COR-L47 (cell line): ENCODE results near the gene CLDN11.

Source experiments
- DNase-seq: peaks from one replicate; lab custom pipeline; 2025; lab: John Stamatoyannopoulos, UW

Gene CLDN11

DNA sequence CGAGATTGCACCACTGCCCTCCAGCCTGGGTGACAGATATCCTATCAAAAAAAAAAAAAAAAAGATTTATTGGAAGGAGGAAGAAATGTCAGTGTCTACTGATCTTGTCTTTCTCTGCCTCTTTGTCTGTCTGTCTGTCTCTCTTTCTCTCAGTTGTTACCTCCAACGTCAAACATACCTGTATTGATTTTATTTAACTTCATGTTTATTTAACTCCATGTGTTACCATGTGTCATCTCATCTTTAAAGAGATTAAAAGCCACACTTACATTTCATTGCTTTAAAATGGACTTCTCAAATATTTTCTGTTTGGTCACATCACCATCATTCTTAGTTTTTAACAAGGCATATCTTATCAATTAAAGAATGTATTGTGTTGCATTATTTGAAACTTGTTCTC lies 9.4 kb downstream of the CLDN11 start:
- no peak for DNase-seq

DNA sequence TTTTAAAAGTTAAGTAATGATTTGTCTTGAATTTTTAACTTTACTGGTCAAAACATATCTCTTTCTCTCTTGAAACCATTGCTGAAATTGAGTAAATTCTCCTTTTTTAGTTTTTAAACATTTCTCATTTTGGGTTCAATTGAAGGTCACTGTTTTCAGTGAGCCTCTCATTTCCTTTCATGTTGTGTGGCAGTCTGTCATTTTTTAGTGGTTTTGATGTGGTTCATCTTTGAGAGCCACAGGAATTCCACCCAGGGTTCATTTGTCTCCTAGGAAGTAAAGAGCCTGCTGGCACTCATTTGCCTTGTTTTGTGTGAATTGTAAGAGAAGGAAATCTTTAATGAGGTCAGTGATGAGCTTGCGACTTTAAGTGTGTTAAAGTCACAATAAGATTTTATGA lies 10.4 kb downstream of the CLDN11 start:
- no peak for DNase-seq

GRCh38 chr3:170431054-170431453 lies 12.4 kb downstream of the CLDN11 start:
- no peak for DNase-seq

DNA sequence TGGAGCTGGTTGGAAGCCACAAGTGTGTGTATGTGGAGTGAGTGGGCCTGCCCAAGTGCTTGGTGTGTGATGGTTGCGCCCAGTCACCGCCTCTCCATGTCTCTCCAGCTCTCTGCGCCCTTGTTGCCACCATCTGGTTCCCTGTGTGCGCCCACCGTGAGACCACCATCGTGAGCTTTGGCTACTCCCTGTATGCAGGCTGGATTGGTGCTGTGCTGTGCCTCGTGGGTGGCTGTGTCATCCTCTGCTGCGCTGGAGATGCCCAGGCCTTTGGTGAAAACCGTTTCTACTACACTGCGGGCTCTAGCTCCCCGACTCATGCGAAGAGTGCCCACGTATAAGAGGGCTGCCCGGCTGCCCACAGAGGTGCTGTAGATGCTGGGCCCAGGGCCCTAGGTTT lies 13.7 kb downstream of the CLDN11 start:
- no peak for DNase-seq

GRCh38 chr3:170436697-170437096 lies 18.0 kb downstream of the CLDN11 start:
- no peak for DNase-seq

GRCh38 chr3:170437176-170437575 lies 18.5 kb downstream of the CLDN11 start:
- DNase-seq: no peak

GRCh38 chr3:170437696-170438407 lies 19.2 kb downstream of the CLDN11 start:
- DNase-seq: no peak

DNA sequence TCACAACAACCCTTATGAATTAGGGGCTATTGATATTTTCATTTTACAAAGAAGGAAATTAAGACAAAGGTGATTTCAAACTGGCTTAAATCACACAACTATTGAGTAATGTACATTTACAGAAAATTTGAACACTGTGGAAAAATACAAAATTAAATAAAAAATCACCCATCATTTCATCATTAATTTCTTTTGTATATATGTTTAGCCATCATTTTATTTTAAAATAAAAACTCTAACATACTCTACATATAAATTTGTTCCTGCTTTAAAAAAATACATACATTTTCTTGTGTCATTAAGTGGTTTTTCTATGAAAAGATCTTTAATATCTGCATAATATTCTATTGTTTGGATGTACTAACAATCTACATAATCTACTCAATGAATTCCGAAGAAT lies 20.2 kb downstream of the CLDN11 start:
- no peak for DNase-seq

DNA sequence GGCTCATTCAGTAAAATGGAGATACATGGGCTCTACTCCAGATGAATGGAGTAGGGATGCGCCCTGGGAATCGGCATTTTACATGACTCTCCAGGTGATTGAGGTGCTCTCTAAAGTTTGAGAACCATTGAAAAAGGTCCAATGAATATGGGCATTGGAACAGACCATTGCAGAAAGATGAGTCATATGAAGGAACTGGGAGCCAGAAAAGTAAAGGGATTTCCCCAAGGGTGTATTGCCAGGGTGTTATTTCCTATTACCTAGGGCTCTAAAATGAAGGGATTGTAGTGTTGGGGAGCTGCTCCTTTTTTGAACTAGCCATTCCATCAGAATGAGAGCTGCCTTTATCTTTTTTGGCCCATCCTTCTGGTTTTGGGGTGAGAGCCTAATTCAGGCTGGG lies 21.7 kb downstream of the CLDN11 start:
- no peak for DNase-seq

DNA sequence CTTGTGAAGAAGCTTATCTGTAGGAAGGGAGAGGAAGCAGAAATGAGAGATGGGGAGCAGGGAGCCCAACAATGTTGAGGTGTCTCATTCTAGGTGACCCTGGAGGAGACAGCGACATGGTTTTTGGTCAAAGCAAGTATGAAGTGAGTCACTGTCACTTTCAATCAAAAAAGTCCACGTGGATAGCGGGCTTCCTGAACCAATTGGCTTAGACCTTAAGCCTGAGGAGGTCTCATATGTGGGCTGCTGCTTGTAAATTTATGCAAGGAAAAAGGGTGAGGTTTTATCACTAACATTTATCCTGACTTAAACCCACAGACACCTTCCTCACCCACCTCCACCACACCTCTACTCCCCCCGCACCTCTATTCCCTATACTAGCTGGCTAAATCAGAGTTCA lies 22.7 kb downstream of the CLDN11 start:
- DNase-seq: no peak

- no peak for DNase-seq
Observed at GRCh38 chr3:170442947-170443346, 24.3 kb downstream of the CLDN11 start.

DNA sequence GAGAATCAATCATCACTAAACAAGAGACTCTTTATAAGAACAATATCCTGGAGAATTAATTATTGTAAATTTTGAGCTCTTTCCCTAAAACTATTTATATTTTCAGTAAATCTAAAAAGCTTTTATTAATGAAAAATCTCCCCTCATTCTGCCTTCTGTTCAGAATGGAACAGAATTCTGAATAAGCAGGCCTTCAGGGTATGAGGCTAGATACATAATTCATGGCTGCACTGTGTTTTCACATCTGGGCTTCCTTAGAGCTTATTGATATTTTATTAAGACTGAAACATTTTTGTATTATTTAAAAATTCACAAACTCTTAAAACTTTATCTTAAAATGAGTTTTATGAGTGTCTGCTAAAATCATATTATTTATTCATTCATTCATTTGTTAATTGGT lies 24.8 kb downstream of the CLDN11 start:
- DNase-seq: no peak

DNA sequence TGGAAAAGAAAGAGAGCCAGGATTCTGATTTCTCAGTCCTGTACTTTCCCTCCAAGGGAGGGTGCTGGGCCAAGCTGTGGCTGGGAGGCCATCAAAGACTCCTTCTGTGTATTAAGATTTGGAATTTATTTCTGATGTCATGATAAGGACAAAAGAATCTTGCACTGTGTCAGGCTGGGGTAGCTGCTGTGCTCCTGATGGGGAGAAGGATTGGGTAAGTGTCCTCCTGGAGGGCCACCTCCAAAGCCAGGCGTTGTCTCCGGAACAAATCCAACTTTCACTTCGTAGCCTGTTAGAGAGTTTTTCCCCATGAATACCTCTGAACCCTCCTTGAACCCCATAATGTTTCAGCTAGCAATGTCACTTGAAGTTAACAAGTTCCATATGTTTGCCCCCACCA lies 29.9 kb downstream of the CLDN11 start:
- no peak for DNase-seq

DNA sequence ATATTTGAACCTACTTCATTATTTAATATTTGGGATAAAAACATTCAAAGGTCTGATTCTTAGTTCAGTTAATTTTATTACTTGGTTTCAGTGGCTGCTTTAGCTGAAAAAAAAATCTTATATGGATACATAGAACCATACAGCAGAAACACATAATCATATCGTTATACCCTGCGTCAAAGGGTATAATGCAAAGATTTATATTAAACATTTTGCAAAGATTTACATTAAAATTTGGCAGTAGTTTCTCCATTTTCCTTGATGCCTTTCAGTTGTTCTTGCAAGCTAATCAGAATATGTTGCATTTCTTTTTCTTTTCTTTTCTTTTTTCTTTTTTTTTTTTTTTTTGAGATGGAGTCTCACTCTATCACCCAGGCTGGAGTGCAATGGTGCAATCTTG lies 31.4 kb downstream of the CLDN11 start:
- DNase-seq: no peak

DNA sequence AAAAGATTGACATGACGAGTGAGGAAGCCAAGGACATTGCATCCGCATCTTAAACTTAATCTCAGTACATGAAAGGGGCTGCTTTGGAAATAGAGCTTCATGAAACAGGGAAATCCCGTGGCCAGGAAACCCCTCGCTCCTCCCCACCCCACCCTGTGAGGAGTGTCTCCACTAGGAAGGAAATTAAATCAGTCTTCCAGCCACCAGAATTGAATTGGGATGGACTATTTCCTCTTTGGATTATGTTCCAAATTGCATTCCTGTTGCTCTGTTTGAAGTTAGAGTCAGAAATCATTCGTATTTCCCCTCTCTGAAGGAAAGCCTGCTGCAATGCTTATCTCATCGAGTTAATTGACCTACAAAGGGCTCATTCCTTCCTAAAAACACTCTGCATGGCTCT lies 35.8 kb downstream of the CLDN11 start:
- DNase-seq: no peak

DNA sequence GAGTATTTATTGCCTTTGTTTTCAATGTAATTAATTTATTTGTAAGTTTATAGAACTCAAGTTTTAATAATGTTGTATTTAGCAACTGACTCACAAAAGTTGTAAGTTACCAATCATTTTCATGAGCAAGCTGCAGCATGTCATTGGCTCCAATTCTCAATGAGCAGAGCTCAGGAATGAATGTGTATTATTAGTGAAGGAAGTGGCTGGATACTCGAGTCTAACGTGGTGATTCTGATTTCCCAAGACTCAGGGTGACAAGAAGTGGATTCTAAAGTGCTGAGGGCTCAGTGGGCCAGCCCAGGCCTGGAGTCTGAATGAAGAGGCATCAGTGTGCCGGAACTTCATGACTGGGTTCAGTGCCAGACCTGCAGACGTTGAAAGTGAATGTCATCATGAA lies 39.6 kb downstream of the CLDN11 start:
- no peak for DNase-seq

GRCh38 chr3:170463011-170463410 lies 44.3 kb downstream of the CLDN11 start:
- DNase-seq: no peak

- no peak for DNase-seq
Observed at GRCh38 chr3:170465955-170466354, 47.3 kb downstream of the CLDN11 start.

GRCh38 chr3:170467007-170467406 lies 48.3 kb downstream of the CLDN11 start:
- DNase-seq: no peak

- no peak for DNase-seq
Observed at GRCh38 chr3:170467571-170468147, 49.0 kb downstream of the CLDN11 start.

GRCh38 chr3:170469151-170470062 lies 50.7 kb downstream of the CLDN11 start:
- peak; percentile 53 for DNase-seq

GRCh38 chr3:170470063-170471016 lies 51.7 kb downstream of the CLDN11 start:
- DNase-seq: peak; percentile 33
